HG02840 (cell line): Measurements from ENCODE around the gene RBM45.

Experiments
- ATAC-seq: cut with Tn5 transposase; IDR thresholded peaks from one replicate; pipeline ENCODE4 v1.9.1; 2021; ENCODE audit warnings: mild to moderate bottlenecking, moderate library complexity, moderate number of reproducible peaks; ENCODE audit not compliant: unreplicated experiment, low FRiP score

RBM45 gene

GRCh38 chr2:178155524-178155923, 43.3 kb downstream of the RBM45 start:
- no peak for ATAC-seq

GRCh38 chr2:178157574-178157973, 45.3 kb downstream of the RBM45 start:
- ATAC-seq: no peak

- no peak for ATAC-seq
Observed at GRCh38 chr2:178159966-178160365, 47.7 kb downstream of the RBM45 start.

GRCh38 chr2:178160601-178161000, 48.4 kb downstream of the RBM45 start:
- ATAC-seq: no peak

GRCh38 chr2:178163395-178163794, 51.2 kb downstream of the RBM45 start:
- no peak for ATAC-seq

GRCh38 chr2:178163911-178164310, 51.7 kb downstream of the RBM45 start:
- no peak for ATAC-seq

GRCh38 chr2:178173657-178174056, 61.4 kb downstream of the RBM45 start:
- ATAC-seq: no peak

- no peak for ATAC-seq
Observed at GRCh38 chr2:178177066-178177679, 64.9 kb downstream of the RBM45 start.
